Central memory CD4-positive, alpha-beta T cell (primary cell): Measurements from ENCODE around the gene FOXP1.

Experiments
- DNase-seq: peaks from one replicate; pipeline ENCODE4 v3.0.0; 2022

The FOXP1 gene

DNA sequence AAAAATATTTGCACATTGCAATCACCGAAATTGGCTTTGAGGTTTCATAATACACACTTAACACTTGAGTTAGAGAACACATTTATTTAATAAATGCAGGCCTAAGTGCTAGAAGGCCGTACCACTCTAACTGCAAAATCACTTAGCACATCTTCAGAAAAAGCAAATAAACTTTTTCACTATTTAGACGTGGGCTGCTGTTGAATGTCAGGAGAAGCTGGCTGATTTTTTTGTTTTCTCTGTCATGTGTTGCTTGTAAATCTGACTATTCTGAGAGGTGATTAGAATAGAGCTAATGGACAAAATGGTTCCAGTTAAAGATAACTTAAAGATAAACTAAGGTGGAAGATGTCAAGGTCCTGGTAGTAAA lies 265.1 kb downstream of the FOXP1 start:
- DNase-seq, result no peak

DNA sequence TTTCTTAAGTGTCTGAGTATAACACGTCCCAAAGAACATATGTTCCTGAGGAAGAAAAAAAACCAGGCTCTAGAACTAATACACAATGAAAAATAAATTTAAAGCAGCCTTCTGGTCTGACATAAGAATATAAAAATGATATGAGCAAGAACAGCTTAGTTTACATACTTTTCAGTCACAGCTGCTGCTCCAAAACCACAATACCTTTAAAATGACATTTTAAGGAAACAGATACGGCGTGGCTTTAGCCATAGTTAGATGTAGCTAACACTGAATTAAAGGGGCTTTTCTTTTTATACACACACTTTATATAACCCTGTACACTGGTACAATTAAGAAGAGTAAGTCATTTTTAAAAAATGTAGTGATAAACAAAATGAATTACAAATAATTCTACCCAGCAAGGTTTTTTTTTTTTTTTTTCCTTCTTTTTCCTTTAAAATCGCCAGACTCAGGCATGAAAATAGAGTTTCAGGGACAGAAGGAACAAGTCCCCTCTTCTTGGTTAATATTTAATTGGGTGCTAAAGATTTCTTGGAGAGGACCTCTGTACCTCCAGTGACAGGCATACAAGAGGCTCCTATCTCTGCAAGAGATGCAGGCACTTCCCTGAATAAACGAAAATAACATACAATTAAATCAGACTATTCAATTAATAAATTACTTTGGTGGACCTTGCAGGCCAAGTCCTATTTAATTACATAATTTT lies 265.6 kb downstream of the FOXP1 start:
- DNase-seq, result no peak

DNA sequence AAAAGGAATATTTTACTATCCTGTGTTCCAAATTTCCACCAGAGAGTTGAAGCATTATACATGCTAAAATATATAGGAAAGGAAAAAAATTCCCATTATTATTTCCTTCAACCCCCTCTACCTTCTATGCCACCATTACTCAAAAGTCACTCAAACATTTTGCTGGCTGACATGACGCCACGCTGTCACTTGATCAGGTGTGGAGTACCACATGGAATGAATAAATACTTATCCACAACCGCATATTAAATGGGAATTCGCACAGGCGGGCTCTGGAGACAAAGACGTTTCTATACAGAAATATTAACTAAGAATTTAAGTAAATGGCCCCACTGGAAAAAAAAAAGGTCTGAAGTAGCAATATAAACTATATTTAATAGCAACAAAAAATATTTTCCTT lies 266.4 kb downstream of the FOXP1 start:
- DNase-seq, result no peak

DNA sequence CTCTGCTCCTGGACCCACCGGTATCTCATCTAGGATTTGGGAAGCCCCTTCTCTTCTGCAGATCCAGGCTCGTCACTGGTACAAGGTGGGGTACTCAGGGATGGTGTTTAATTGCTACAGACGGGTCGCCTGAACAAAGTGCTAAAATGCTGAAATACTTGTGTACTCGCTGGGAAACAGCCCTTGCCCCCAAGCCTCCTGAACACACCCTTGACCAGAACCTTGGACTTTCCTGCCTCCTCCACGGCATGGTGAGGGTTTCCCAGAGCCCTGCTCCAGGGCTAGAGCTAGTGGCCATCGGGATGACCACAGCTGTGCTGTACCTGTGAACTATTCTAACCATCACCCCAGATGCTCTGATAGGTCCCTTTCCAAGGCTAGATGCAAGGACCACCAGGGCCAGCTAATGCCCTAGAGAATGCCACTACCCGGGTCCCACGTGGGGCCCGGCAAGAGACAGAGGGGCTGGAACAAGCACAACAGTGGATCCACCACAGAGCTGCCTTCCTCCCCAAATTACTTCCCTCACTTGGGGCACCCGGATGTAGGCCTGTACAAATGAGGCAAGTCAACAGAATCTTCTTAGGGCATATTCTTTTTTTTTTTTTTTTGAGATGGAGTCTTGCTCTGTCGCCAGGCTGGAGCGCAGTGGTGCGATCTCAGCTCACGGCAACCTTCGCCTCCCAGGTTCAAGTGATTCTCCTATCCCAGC lies 267.3 kb downstream of the FOXP1 start:
- no peak for DNase-seq

DNA sequence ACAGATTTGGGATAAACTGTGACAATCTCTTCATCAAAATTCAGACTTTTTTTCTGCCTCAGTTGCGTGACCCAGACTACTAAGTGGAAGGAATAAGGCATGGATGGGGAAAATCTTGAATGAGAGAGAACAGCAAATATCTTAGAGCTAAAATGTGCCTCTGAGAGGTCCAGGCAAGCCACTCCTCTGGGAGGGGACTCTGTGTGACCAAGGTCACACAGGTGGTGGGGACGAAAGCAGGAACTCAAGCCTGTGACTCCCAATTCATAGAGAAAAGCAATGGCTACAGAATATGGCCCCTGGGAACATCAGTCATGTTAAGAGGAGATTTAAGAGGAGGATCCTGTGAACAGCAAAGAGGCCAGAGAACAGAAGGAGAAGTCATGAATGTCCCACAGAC lies 268.1 kb downstream of the FOXP1 start:
- DNase-seq, result no peak

DNA sequence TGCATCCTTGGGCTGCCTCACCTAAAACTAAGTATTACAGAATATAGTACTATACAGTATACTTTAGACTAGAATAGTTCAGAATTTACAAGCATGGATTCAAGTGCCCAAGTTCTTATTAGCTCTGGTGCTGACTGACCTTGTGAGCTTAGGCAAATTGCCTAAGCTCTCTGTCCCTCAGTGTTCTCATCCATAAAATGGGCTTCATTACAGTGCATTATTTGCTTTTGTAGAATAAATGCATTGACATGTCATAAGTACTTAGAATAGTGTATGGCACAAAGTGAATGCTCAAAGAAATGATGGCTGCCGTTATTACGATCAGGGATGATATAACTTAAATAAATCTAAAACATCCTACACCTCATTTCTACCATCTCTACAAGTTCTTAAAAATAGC lies 269.7 kb downstream of the FOXP1 start:
- no peak for DNase-seq

DNA sequence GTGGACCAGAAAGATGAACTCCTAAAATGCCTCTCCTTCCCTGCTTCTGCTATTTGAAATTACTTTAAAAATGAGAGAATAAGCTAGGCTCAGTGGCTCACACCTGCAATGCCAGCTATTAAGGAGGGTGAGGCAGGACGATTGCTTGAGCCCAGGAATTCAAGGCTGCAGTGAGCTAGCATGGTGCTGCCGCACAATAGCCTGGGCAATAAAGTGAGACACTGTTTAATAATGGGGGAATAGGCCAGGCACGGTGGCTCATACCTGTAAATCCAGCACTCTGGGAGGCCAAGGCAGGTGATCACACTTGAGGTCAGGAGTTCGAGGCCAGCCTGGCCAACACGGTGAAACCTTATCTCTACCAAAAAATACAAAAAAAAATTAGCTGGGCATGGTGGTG lies 271.1 kb downstream of the FOXP1 start:
- DNase-seq, result no peak

DNA sequence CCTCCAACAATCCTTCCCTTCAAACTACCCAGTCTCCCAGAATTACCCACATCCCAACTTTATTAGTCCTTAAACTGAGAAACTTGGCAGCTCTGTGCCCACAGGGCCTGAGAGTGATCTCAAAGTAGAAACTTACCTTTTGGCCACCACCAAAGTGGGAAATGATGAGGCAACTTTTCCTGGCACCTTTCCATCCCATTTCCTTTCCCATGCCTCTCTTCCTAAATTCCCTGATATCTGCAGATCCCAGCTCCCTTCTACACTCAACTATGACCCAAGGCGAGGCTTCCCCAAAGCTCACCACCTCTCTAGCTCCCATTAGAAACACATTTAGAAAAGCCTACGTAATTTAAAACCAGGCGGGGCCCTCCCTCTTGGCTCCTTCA lies 271.9 kb downstream of the FOXP1 start:
- no peak for DNase-seq

DNA sequence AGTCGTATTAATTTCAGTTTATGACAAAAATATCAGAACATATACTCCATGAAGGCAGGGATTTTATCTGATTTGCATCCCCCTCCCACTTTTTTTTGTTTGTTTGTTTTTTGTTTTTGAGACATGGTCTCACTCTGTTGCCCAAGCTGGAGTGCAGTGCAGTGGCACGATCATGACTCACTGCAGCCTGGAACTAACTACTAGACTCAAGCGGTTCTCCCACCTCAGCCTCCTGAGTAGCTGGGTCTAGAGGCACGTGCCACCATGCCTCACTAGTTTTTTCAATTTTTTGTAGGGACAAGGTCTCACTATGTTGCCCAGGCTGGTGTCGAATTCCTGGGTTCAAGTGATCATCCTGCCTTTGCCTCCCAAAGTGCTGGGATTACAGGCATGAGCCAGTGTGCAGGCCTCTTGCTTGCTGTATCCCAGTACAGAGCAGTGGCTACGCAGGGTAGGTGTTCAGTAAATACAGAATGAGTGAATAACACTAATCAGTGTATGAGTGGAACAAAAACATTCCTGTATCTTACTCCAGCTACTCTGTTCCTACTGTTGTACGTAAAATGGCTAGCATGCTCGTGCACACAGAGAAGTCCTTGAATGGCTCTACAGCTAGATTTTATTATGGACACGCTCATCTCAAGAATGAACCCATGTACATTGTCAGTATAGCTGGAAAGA lies 272.4 kb downstream of the FOXP1 start:
- no peak for DNase-seq

DNA sequence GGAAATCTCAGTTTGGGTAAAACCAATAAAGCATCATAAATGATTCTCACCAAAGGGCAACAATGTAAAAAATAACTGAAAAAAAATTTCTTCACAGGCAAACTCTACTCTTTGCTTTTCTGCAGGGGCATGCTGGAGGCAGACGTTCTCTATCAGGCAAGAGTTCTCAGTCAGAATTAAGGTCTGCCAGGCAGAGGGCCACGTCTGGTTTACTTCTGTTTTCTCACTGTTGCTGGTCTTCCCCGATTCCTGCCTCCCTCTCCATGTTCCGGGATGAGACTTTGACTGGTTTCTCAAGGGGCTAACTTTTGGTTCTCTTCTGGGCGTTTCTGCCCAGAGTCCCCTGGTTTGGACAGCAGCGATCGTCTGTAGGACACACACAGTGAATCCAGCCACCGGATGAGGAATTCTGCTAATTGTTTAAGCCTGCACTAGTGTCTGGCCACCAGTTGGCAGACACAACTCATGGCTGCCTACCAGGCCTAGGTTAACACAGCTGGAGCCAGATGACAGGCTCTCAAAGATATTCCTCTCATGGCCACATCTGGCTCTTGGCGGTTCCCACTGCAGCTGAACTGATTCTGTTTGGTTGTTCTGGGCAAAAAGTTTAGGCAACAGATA lies 273.1 kb downstream of the FOXP1 start:
- no peak for DNase-seq

DNA sequence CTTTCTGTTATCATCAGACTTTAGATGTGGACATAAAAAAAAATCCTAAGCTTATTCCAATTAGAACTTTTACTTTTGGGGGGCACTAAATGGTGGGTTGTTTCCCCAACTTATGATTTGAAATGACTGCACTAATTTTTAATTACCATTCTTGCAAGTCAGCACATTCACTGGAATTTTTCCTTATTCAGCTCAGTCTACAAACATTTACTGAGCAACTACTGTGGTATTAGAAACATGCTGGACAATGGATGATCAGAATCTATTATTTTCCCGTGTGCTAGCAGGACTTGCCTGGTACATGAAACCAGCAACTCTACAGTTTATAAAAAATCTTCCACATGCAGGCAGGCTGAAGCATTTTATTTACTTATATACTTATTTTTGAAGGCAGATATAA lies 273.6 kb downstream of the FOXP1 start:
- DNase-seq, result no peak

DNA sequence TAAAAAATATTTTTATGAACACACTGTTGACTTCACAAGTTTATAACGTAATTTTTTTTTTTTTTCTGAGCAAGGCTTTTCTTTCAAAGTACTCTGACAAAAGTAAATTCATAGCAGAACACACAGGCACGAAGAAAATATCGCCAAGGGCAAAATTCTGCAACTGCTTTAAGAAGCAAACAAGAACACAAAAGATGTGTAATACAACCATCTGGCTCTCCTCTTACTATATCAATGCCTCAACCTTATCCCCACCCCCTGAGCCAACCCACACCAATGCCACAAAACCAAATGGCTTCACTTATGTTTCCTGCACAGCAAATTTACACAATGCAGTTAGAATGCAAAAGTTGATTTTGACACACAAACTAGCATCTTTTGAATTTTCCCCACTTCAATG lies 274.2 kb downstream of the FOXP1 start:
- no peak for DNase-seq

DNA sequence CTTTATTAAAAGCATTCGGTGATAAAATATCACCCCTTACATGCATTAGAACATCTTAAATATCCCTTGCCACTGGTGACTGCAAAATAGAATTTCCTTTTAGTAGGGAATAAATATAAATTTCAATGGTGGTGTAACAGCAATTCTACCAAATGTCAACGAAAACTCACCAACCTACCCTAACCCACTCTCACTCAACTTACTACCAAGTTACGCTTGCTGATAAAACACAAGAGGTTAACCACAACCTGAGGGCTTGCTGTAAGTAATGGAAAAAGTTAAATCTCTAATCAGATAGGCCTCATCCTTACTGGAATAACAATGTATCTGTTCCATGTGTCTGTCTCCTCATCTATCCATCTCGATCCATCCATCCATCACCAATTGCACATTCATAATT lies 274.7 kb downstream of the FOXP1 start:
- DNase-seq, result no peak

DNA sequence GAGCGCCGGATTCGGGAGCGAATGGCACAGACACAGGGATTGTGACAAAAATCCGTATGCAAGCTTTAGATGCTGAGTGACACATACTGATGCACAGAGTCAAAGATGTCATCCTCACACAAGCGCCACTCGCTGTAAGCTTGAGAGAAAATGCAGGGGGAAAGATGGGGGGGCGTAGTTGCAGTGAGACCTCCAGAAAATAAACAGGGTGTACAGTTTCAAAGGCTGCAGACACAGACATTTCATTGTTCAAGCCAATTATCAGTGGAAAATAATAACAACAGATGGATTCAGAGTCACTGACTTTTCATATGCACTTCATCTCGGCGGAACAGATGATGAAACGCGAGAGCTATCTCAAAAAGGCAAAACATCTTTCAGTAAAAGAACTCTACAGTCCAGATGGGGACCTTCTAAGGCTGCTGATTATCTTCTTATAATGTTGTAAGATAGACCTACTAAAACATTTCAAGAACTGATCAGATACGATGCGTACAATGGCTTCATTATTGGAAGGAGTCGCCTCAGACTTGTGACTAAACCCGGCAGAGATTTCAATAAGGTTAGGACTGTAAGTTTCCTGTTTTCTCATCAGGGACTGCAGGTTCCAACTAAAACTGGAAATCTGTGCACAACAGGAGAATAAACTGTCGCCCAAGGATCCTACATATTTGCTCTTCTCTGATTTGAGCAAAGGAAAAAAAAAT lies 275.4 kb downstream of the FOXP1 start:
- DNase-seq, result no peak

DNA sequence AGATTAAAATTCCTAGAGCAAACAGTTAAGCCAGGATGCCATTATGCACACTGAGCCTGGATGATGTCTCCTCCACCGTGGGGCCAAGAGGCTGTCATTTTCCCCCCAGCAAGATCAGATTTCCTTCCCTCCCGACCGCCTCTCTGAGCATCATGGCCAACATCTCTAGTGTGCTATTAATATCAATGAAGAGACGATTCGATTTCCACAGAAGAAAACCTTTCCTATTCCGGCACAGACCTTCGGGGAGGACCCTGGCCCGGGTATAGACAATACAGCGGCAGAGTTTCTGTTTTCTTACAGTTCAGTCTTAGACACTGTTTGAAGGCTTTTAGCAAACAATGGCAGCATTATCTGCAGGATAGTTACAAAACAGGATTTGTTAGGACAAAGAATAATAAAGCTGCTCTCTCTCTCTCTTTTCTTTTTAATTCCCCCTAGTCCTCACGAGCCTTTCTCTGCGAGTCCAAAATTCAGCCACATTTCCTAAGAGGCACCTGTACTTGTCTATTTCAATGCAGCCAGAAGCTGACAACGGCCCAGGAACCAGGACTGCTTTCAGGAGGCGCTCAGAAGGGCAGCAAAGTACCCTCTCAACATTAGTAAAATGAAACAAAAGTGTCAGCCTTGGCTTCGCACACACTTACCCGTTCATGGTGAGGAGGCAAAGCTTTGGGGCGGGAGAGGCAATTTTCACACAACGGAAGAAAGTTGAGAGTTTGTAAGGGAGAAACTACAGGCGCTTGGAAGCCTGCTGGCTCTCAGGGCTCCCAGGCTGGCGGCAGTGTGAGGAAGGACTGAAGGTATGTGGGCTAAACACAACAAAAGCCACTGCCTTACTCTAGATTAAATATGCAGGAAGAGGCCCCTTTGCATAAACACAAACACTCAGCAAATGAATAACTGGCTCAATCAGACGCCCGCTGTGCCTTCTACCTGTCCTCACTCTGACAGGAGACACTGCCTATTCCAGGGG lies 278.0 kb downstream of the FOXP1 start:
- DNase-seq, result no peak

DNA sequence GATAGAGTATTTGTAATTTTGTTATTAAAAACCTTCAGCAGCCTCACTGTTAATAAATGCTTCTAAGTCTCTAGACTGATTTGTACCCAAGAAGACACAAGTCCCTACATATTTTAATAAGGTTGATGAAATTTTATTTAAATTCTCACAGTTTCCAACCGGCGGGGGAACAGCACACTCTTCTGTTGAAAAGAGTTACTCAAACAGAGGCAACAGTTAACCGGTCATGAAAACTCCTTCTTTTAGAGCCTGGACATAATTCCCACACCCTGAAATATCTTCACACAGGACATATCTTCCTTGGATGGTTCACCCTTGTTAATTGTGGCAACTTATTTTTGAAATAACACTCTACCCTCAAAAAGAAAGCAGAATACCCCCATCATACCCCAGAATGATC lies 278.8 kb downstream of the FOXP1 start:
- no peak for DNase-seq

DNA sequence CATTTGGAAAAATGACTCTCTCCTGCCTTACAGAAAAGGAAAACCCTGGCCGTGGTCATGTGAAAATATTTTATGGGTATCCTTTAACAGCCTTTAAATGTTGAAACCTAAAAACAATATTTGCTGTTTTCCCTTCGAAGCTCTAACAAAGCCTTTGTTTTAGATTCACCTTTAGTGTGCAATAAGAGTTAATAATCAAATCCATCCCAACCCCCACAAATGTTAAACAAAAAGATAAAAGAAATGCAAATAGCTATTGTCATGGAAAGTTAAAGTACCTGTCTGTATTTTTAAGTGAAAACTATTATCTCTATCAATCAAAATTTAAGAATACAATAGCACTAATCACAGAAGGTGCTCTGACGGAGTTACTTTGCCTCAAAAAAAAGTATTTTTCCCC lies 279.3 kb downstream of the FOXP1 start:
- DNase-seq, result no peak

DNA sequence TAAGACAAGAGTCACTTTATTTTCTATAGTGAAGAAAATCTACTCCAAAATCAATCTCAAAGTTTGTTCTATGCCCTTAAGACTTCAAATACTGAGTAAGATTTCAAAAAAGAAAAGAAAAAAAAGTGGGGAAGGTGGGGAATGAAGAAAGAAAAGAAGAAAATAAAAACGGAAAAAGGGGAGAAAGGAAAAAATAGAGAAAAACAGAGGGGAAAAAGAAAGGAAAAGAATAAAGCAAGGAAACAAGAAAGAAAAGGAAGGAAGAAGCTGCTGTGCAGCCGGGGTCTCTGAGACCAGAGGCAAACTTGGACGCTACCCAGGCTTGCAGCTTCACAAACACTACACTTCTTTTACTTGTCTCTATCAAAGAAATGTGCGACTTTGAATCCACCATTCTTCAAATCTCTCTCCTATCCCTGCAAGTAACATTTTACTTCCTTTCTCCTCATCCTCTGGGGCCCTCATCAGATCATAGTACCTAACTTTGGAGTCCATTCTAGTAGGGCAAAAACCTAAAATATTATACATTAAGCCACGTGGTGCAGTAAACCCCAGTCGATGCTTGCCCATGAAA lies 279.8 kb downstream of the FOXP1 start:
- DNase-seq, result no peak

DNA sequence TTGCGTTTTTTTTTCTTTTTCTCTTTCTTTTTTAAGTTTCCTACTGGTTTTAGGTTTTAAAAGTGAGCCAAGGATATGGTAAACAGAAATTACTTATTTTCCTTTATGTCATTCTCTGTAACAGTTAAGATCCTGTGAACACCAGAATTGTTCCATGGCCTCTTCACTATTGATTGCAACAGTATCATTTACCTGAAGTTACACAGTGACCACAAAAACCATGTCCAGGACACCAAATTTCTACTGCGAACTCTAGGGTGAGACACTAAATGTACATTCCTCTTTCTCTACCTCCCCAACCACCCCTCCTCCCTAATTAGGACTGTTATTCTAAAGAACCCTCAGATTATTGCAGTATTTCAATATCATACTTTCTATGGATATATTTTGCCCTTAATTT lies 280.9 kb downstream of the FOXP1 start:
- DNase-seq, result no peak

DNA sequence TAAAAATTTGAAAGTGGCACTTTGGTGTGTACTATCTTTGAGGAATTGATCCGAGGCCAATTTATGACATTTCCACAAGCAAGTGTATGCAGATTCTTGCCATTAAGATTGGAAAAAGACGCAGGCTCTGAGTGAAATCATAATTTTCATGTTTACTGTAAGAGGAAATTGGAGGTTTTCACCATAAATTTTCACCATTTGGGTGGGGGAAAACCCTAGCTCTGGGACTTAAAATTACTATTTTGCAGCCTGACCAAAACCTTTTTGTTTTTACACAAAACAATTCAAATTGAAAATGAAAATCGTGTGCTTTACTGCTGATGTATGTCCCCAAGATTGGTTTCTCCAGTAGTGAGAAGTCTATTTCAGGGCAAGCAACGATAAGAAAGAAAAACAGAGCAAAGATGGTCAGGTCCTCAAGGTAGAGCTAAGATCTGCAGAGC lies 282.6 kb downstream of the FOXP1 start:
- no peak for DNase-seq

DNA sequence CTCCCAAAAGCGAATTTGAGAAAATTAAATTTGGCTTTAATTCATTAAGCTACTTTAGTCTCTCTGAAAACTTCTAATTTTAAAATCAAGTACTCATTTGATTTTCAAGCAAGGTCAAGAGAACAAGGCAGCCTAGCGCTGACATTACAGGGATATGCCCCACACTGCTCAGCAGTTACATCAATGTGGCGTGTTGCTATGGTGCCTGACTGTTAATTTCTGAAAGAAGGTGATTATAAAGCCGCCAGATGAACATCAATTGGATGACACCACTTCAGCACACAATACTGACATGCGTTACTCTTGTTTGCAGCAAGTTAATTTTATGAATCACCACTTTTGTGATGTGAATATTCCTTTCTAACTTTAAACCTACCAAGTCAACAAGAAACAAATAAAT lies 284.4 kb downstream of the FOXP1 start:
- no peak for DNase-seq

DNA sequence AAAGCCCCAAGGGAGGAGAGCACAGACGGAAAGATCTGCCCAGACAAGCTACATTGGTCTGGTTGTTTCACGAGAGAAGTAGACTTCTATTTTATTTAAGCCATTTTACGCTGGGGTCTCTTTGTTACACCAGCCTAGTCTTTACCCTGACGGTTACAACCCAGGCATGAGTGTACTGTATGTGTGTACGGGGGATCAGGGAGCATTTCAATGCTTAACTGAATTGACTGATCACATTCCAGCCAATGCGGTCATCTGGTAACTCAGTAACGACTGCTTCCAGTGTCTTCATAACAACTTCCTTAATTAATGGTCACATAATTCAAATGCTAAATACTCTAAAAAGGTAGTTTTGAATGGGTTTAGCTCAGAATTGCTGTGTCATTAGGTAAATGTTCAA lies 288.6 kb downstream of the FOXP1 start:
- DNase-seq, result no peak
